H9 (cell line): Measurements from ENCODE around the gene IMMP2L. TPM values are rescaled to one million over a fixed set of nuclear protein-coding genes. Genes with fewer than 3 reads are reported as not detected.

Source experiments
- DNase-seq: peaks from one replicate; pipeline ENCODE4 v3.0.0-alpha.2; 2017
- H2AFZ ChIP-seq: one replicate; pipeline ENCODE4 v1.6.1; 2013; ENCODE audit warnings: mild to moderate bottlenecking, low read length, control low read depth, moderate library complexity
- H2AK5ac ChIP-seq: 2 replicates; pipeline ENCODE4 v1.6.1; 2013; ENCODE audit warnings: low read length, control low read depth, mixed read lengths; ENCODE audit not compliant: insufficient read length
- H2BK120ac ChIP-seq: one replicate; pipeline ENCODE4 v1.6.1; 2013; ENCODE audit warnings: low read depth, mild to moderate bottlenecking, low read length, control low read depth, inconsistent platforms; ENCODE audit not compliant: poor library complexity, severe bottlenecking
- H2BK12ac ChIP-seq: 2 replicates; pipeline ENCODE4 v1.6.1; 2013; ENCODE audit warnings: low read length, control low read depth, mixed read lengths, low read depth; ENCODE audit not compliant: insufficient read length
- H2BK15ac ChIP-seq: 2 replicates; pipeline ENCODE4 v1.6.1; 2013; ENCODE audit warnings: low read depth, low read length, control low read depth
- H2BK20ac ChIP-seq: one replicate; pipeline ENCODE4 v1.6.1; 2013; ENCODE audit warnings: low read depth, mild to moderate bottlenecking, low read length, control low read depth, inconsistent platforms; ENCODE audit not compliant: poor library complexity, severe bottlenecking
- H2BK5ac ChIP-seq: 2 replicates; pipeline ENCODE4 v1.6.1; 2013; ENCODE audit warnings: low read length, control low read depth, mixed read lengths; ENCODE audit not compliant: insufficient read length
- H3K14ac ChIP-seq: 2 replicates; pipeline ENCODE4 v1.6.1; 2013; ENCODE audit warnings: low read length, control low read depth; ENCODE audit not compliant: insufficient read depth
- H3K18ac ChIP-seq: 2 replicates; pipeline ENCODE4 v1.6.1; 2013; ENCODE audit warnings: low read depth, mild to moderate bottlenecking, mixed read lengths, low read length, control low read depth; ENCODE audit not compliant: insufficient read length
- H3K23ac ChIP-seq: 2 replicates; pipeline ENCODE4 v1.6.1; 2013; ENCODE audit warnings: low read length, control low read depth, mixed read lengths, low read depth; ENCODE audit not compliant: insufficient read length
- H3K23me2 ChIP-seq: 2 replicates; pipeline ENCODE4 v1.6.1; 2013; ENCODE audit warnings: low read depth, mild to moderate bottlenecking, mixed read lengths, low read length, control low read depth; ENCODE audit not compliant: insufficient read length, poor library complexity, severe bottlenecking
- H3K27ac ChIP-seq: 2 replicates; pipeline ENCODE4 v1.5.1; 2013; ENCODE audit warnings: low read length, control low read depth, mixed read lengths, low read depth; ENCODE audit not compliant: insufficient read length
- H3K27me3 ChIP-seq: 2 replicates; pipeline ENCODE4 v1.6.1; 2013; ENCODE audit warnings: low read length, control low read depth, inconsistent platforms; ENCODE audit not compliant: insufficient read depth
- H3K4ac ChIP-seq: 2 replicates; pipeline ENCODE4 v1.6.1; 2013; ENCODE audit warnings: low read depth, mild to moderate bottlenecking, control low read depth, inconsistent platforms, low read length, moderate library complexity
- H3K4me1 ChIP-seq: 2 replicates; pipeline ENCODE4 v1.6.1; 2013; ENCODE audit warnings: low read length, control low read depth, inconsistent platforms; ENCODE audit not compliant: insufficient read depth
- H3K4me2 ChIP-seq: 2 replicates; pipeline ENCODE4 v1.6.1; 2013; ENCODE audit warnings: low read length, control low read depth, mixed read lengths; ENCODE audit not compliant: insufficient read length, insufficient read depth
- H3K56ac ChIP-seq: 2 replicates; pipeline ENCODE4 v1.6.1; 2013; ENCODE audit warnings: low read depth, mild to moderate bottlenecking, mixed read lengths, low read length, control low read depth; ENCODE audit not compliant: insufficient read length
- H3K79me1 ChIP-seq: 2 replicates; pipeline ENCODE4 v1.6.1; 2013; ENCODE audit warnings: low read depth, mild to moderate bottlenecking, moderate library complexity, low read length, control low read depth, inconsistent platforms; ENCODE audit not compliant: insufficient read depth, poor library complexity, severe bottlenecking
- H3K79me2 ChIP-seq: 2 replicates; pipeline ENCODE4 v1.6.1; 2013; ENCODE audit warnings: low read length, control low read depth, inconsistent platforms; ENCODE audit not compliant: insufficient read depth
- H3K9ac ChIP-seq: 2 replicates; pipeline ENCODE4 v1.6.1; 2013; ENCODE audit warnings: low read length, control low read depth, mixed read lengths; ENCODE audit not compliant: insufficient read length; ENCODE audit errors: extremely low read depth
- H3K9me3 ChIP-seq: one replicate; pipeline ENCODE4 v1.6.1; 2013; ENCODE audit warnings: low read depth, low read length, inconsistent platforms; ENCODE audit not compliant: control insufficient read depth
- H3T11ph ChIP-seq: one replicate; pipeline ENCODE4 v1.6.1; 2013; ENCODE audit warnings: mild to moderate bottlenecking, low read length, control low read depth, inconsistent platforms
- H4K20me1 ChIP-seq: one replicate; pipeline ENCODE4 v1.6.1; 2013; ENCODE audit not compliant: control insufficient read depth, insufficient read length, insufficient read depth
- H4K5ac ChIP-seq: 2 replicates; pipeline ENCODE4 v1.6.1; 2013; ENCODE audit warnings: low read depth, mild to moderate bottlenecking, mixed read lengths, low read length, control low read depth; ENCODE audit not compliant: insufficient read length
- H4K8ac ChIP-seq: replicated peaks from 2 replicates; pipeline ENCODE4 v1.6.1; 2013; ENCODE audit warnings: low read length, control low read depth, mixed read lengths, low read depth; ENCODE audit not compliant: insufficient read length
- H4K91ac ChIP-seq: 2 replicates; pipeline ENCODE4 v1.6.1; 2013; ENCODE audit warnings: low read depth, mild to moderate bottlenecking, moderate library complexity, mixed read lengths, low read length, control low read depth; ENCODE audit not compliant: insufficient read length
- H3K27ac Mint-ChIP-seq, 3 experiments: 2 replicates in 2 of 3; 3 replicates in 1 of 3; pipeline ENCODE4 v1.8.0; 2020 to 2021; ENCODE audit warnings: mixed read lengths in 3 of 3, mild to moderate bottlenecking in 1 of 3, moderate library complexity in 1 of 3
- H3K27me3 Mint-ChIP-seq: 2 replicates; pipeline ENCODE4 v1.8.0; 2021; ENCODE audit warnings: low read depth, mild to moderate bottlenecking, moderate library complexity, mixed read lengths
- H3K36me3 Mint-ChIP-seq, 3 experiments: 2 replicates in 2 of 3; 3 replicates in 1 of 3; pipeline ENCODE4 v1.8.0; 2020 to 2021; ENCODE audit warnings: low read depth in 3 of 3, mixed read lengths in 3 of 3; ENCODE audit not compliant: insufficient read depth in 1 of 3
- H3K4me1 Mint-ChIP-seq, 2 experiments: 2 replicates each; pipeline ENCODE4 v1.8.0; 2020; ENCODE audit warnings: mixed read lengths in 2 of 2
- H3K4me3 Mint-ChIP-seq, 2 experiments: 2 replicates in 1 of 2; 3 replicates in 1 of 2; pipeline ENCODE4 v1.8.0; 2020 to 2021; ENCODE audit warnings: mild to moderate bottlenecking in 2 of 2, mixed read lengths in 2 of 2, moderate library complexity in 1 of 2
- H3K9me3 Mint-ChIP-seq, 2 experiments: 2 replicates in 1 of 2; 3 replicates in 1 of 2; pipeline ENCODE4 v1.8.0; 2020; ENCODE audit warnings: mild to moderate bottlenecking in 2 of 2, mixed read lengths in 2 of 2, moderate library complexity in 1 of 2
- WGBS: extraction: QIAGEN DNeasy Blood & Tissue Kit; methylation state at CpG from one replicate; pipeline ENCODE4 v1.1.7; 2013; ENCODE audit warnings: missing lambda C conversion rate, low lambda C conversion rate, mixed read lengths; ENCODE audit not compliant: insufficient read length; ENCODE audit errors: extremely low coverage; 5-methylcytosine and 5-hydroxymethylcytosine counted together
- total RNA-seq: library from RNA; stranded (reverse); gene quantifications from 2 replicates; pipeline ENCODE4 v1.2.1, GENCODE V29; 2021
- TF ChIP-seq, protein P1 (sequence below): fragments of 200-600 bp; sonication (generic); conservative IDR thresholded peaks from 3 replicates; pipeline ENCODE4 v1.8.0; 2021; ENCODE audit warnings: antibody characterized with exemption, mild to moderate bottlenecking

IMMP2L gene
- total RNA-seq, 1 experiment from 2014 or later, result 14.7 TPM

DNA sequence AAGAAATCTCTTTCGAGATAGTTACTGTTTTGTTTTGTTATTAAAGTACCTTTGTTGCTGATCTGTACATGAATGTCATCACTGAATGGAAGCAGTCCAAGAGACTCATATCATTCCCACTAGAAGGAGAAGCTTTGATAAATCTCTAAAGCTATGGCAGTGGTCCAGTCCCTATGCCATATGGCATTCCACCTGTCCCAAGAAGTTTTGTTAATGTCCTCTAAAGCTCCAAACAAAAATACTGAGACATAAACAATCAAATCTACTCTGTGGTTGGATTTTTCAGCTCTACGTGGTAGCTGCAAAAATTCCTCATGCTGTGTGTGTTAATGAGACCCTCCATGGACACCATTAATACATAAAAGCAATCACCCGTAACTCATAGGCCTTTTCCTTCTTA lies 377.3 kb downstream of the IMMP2L start:
- DNase-seq, result no peak
- Histone ChIP-seq H3K9ac (no peak overlapping the region), H3K79me1 (no peaks in the 10 kb centered on the region), H2AK5ac (no peak overlapping the region), H4K20me1 (no peaks in the 10 kb centered on the region), H3K4me1 (no peaks in the 10 kb centered on the region), H3K14ac (no peak overlapping the region), H4K8ac (no peak overlapping the region), H3K27me3 (no peaks in the 10 kb centered on the region), H3K23ac (no peak overlapping the region), H2BK12ac (no peak overlapping the region), H3K56ac (no peak overlapping the region), H3K79me2 (no peaks in the 10 kb centered on the region), H3K9me3 (no peaks in the 10 kb centered on the region), H3K23me2 (no peaks in the 10 kb centered on the region), H4K5ac (no peak overlapping the region), H4K91ac (no peak overlapping the region), H2BK120ac (no peak overlapping the region), H2BK15ac (no peak overlapping the region), H2BK20ac (no peak overlapping the region), H3K4ac (no peak overlapping the region), H3K27ac (no peak overlapping the region), H3K4me2 (no peak overlapping the region), H3T11ph (no peak overlapping the region), H3K18ac (no peak overlapping the region), H2AFZ (no peak overlapping the region), H2BK5ac (no peak overlapping the region)
- TF ChIP-seq, protein P1, sequence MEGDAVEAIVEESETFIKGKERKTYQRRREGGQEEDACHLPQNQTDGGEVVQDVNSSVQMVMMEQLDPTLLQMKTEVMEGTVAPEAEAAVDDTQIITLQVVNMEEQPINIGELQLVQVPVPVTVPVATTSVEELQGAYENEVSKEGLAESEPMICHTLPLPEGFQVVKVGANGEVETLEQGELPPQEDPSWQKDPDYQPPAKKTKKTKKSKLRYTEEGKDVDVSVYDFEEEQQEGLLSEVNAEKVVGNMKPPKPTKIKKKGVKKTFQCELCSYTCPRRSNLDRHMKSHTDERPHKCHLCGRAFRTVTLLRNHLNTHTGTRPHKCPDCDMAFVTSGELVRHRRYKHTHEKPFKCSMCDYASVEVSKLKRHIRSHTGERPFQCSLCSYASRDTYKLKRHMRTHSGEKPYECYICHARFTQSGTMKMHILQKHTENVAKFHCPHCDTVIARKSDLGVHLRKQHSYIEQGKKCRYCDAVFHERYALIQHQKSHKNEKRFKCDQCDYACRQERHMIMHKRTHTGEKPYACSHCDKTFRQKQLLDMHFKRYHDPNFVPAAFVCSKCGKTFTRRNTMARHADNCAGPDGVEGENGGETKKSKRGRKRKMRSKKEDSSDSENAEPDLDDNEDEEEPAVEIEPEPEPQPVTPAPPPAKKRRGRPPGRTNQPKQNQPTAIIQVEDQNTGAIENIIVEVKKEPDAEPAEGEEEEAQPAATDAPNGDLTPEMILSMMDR, result no peak
- Mint-ChIP-seq H3K9me3 (no peaks in the 10 kb centered on the region), H3K36me3 (no peaks in the 10 kb centered on the region), H3K27me3 (no peaks in the 10 kb centered on the region), H3K4me1 (peaks cover 0 to 2% of the 10 kb centered on the region in 2 experiments; a peak in 1 of 4 replicates), H3K27ac (no peak overlapping the region), H3K4me3 (no peak overlapping the region)
- WGBS, result no CpG with 5 or more reads among the region's 3 CpGs
